Activated CD4-positive, alpha-beta T cell treated with anti-CD3 and anti-CD28 coated beads, Interleukin-2, Interleukin-6, amounts not matched to agents 100 ng/mL and 50 ng/mL, durations not matched to agents 16 hours and 8 hours (primary cell): ENCODE data around the gene ZNF516.

ENCODE experiments used
- DNase-seq: peaks from one replicate; pipeline ENCODE4 v3.0.0-alpha.2; 2020

The ZNF516 gene

DNA sequence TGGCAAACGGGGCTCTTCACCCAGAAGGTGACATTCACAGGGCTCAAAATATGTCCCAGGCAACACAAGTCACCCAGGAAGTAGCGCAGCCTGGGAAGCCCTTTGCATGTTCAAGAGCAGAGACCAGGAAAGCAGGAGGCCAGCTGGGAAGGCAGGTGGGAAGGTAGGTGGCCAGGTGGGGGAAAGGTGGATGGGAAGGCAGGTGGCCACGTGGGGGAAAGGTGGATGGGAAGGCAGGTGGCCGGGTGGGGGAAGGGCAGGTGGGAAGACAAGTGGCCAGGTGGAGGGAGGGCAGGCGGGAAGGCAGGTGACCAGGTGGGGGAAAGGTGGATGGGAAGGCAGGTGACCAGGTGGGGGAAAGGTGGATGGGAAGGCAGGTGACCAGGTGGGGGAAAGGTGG is 102.7 kb downstream of the ZNF516 start:
- no peak for DNase-seq

DNA sequence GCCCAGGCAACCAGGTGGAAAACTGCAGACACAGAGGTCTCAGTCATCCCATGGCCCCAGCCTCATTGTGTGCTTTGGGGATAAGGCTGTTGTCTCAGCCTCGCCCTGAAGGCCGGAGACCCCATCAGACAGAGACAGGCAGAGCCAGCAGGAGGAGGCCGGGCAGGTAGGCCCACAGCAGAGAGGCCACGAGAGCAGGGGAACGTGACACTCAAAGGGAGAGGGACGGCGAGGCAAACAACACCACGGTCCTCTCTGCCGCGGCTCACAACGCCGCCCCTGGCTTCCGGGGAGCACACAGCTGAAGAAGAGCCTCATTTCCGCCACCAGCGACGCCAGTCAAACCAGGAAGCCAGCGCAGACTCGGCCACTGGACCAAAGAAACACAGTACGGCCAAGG is 103.3 kb downstream of the ZNF516 start:
- no peak for DNase-seq

DNA sequence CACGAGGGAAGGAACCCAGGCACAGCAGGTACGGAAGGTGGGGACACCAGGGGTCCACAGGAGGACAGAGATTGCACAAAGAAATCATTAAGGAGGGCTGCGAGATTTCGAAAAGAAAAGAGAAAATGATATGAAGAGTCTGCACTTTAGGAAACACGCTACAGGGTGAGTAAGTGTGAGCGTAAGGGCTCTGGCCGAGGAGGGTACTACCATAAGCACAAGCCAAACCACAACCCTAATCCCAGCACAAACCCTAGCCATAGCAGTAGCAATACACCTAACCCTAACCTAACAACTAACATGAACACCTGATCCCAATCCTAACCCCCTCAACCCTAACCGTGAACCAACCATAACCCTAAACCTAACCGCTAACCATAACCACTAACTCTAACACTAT is 104.0 kb downstream of the ZNF516 start:
- no peak for DNase-seq

DNA sequence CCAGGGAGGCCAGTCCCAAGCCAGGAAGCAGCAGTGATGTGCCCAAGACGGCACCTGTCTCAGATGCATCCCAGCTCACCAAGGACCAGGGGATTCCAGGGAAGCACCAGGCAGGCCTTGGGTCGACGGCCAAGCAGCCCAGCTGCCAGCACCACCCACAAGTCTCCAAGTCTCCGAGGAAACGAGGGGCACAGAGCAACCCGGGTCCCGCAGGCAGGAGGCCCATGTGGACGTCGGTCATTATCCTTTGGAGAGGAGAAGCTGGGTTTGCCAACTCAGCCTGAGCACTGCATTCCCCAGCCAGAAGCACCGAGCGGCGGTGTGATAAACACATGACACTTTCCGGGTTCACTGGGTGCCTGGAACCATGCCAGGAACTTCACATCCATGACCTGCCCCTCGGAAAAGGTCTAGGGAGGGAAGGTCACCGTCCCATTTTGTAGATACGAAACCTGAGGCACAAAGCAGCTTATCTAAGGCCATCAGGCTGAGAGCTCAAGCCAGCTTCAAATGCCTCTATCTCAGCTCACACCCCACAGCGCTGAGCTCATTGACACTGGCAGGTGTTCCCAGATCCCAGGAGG is 104.5 kb downstream of the ZNF516 start:
- DNase-seq, result no peak

DNA sequence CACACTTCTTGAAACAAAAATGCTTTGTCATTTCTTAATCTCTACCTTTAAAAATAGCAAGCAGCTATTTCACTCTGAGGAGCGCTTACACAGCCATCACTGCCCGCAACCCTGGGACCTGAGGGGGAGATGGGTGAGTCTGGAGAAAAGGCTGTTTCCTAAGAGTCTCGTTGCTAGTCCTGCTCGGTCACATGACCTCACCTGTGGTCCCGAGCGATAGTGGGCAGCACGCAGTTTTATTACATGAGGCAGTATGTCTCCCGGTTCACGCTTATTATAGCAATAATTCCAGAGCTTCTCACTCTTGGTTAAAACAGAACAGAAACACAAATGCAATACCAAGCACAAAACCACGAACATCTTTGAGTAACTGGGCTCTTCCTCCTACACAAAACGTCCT is 105.3 kb downstream of the ZNF516 start:
- no peak for DNase-seq

DNA sequence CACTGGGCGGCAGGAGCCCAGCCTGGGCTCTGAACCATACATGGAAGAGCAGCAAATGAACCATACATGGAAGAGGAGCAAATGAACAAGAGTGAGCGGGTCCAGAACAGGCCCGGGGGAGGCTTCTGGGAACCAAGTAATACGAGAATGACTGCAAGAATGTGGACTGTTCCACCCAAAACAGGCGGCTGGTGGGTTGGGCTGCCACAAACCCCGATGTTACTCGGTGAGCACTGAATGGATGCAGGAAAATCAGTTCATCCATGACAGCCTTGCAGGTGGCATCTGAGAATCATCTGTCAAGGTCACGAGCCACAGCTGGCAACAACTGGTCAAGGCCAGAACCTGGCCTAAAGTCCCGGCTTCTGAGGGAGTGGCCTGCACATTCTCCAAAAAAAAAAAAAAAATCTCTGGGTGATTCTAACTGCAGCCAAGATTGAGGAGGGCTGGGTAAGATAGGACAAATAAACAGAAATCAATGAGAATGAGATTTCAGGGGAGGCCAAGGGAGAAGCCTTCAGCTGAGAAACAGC is 106.1 kb downstream of the ZNF516 start:
- no peak for DNase-seq

DNA sequence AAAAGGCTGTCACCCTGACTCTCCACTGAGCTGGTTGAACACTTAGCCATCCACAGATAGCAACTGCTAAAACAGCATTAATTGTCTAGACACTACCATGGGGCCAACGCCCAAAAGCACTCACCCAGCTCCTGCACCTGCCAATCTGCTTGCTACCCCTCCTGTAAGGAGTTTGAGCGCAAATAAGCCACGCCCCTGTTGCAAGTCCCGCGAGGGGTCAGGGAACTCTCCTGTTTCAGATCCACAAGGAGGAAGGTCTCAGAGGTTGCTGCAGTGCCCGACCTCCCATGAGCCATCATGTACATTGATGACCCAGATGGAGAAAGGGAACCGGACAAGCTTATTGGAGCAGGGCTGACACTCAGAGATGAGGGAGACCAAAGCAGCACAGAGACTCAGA is 106.8 kb downstream of the ZNF516 start:
- DNase-seq, result no peak

DNA sequence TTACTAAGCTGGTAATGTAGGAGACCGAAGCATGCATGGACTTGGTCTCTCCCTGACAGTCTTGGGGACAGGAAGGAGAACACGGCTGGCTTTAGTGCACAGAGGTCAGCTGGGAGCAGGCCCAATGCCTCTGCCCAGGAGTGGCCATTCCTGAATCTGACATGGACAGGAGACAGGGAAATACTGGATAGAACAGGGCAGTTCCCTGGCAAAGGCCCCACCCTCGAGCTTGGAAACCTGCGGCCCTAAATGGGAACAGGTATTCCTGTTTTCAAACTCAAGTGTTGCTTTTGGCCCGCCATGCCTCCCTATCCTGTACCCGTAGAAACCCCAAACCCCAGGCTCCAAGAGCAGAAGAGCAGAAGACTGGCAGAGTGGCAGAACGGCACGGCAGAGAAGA is 107.4 kb downstream of the ZNF516 start:
- no peak for DNase-seq

DNA sequence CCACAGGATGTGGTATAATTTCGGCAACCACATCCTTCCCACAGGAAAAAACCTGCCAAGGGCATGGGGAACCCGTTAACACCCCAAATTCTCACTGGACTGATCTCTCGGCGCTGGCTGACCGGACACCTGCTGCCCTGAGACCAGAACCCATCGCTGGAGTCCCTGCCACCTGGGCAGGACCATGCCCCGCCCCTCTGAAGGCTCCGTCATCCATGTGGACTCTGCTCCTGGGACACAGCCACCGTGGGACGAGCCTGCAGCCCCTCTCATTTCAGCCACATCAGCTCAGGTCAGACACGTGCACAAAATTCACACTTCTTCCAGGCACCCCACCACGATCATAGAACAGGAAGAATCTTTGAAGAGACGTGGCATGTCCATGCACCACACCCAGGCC is 108.2 kb downstream of the ZNF516 start:
- no peak for DNase-seq

DNA sequence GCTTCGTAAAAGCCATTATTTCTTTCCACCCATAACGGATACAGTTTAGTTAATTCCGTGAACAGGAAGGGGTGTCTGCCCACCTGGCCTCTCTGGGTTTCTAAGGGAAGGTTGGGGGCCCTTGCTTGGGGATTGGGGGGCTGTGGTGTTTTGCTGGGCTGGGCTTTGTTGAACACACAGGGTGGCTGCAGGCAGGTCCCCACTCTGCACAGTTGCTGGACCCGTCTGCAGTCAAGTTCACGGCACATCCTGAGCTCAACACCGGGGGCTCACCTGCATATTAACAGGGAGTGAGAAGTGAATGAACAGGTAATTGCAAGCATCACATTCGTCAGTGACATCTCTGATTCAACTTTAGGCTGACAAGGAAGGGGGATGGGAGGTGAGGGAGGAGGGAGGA is 109.0 kb downstream of the ZNF516 start:
- no peak for DNase-seq

DNA sequence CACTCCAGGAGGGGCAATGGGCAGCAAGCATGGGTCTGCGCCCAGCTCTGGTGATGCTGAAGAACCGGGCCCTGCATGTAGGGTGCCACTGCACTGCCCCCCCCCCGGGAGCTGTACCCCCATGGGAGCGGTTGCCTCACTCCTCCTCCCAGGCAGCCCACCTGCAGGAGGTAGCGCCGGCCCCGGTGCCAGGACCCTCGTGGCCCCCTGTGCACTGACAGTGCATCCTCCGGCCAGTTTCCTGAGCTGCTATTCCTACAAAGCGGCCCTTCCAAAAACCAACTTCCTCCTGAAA is 109.4 kb downstream of the ZNF516 start:
- DNase-seq, result no peak

DNA sequence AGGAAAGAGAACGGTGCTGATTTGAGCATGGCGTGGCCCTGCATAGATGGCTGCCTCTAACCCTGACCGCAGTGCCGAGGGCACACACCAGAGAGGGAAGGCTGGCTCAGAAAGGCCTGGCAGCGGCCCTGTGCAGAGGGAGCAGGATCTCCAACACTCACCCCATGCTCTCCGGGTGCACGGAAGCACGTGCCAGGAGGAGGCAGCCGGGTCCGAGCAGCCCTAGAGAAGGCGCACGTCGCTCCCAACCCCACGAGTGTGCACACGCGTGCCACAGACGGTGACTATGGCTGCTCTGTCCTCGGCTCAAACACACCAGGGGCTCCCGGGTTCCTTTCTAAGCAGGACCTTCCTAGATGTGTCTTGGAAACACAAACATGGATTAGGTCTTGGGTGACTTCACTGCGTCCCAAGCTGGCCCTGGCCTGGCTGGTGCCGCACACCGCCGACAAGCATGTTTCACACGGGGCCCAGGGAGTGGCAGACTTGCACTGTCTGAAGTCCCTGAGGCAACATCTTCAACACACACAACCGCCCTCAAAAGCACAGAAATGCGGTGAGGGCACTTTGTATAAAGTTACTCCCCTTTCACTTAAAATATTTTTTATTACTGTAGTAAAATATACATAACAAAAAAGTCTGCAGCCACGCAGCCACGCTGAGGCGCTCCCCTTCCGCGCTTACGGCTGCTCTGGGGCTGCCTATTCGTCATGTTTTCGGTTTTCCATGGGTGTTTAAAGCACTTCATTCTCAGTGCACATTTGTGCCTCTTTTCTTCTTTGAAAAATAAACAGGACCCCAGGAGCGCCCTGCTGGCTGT is 110.0 kb downstream of the ZNF516 start:
- no peak for DNase-seq

DNA sequence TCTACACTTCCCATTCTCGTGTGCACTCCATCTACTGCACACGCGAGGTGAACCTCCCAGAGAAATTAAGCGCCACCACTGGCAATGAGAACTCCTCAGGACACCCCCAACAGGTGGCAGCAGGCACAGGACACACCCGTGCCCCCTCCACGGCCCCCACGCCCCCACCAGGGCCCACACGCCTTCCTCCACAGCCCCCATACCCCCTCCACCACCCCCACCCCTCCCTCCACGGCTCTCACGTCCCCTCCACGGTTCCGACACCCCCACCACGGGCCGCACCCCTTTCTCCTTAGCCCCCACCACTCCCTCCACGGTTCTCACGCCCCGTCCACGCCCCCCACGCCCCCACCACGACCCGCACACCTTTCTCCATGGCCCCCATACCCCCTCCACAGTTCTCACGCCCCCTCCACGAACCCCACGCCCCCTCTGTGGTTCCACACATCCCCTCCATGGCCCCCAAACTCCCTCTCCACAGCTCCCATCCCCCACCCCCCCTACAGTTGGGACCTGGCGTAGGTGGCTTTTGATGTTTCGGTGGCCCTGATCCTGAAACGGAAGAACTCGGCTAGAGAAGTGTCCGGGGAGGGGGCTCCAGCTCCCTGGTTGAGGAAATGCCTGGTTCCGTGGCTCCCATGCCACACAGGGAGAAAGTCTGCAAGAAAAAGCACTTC is 110.8 kb downstream of the ZNF516 start:
- no peak for DNase-seq

DNA sequence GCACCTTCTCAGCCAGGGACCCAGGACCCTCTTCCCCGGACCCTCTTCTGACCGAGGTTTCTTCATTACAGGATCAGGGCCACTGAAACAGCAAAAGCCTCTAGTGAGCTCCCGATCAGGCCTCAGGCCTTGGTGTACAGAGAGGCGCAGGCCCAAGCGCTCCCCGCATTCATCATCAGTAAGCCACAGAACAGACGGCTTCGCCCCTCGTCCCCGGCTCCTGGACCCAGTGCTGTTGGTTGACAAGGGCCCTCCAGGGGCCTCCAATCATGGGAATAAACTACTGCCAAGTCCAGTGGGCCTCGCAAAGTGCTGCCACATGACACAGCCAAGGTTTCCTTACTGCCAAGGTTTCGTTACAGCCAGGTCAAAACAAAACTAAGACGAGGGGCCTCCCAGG is 111.4 kb downstream of the ZNF516 start:
- no peak for DNase-seq

DNA sequence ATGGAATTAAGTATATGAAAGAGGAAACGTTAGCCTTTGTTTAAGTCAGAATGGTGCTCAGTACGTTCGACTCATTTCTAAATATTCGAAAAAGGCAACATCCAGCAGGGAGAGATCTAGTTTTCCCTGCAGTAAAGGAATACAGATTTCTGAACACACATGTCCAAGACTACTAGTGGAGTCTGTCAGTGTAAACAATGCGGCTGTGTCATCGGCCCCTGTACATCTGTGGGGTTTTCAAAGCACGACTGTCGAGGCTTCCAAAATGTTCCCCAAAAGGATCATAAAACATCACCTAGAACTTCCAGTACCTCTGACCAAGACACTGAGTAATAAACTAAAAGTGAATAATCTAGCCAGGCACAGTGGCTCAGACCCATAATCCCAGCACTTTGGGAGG is 112.8 kb downstream of the ZNF516 start:
- DNase-seq, result no peak

DNA sequence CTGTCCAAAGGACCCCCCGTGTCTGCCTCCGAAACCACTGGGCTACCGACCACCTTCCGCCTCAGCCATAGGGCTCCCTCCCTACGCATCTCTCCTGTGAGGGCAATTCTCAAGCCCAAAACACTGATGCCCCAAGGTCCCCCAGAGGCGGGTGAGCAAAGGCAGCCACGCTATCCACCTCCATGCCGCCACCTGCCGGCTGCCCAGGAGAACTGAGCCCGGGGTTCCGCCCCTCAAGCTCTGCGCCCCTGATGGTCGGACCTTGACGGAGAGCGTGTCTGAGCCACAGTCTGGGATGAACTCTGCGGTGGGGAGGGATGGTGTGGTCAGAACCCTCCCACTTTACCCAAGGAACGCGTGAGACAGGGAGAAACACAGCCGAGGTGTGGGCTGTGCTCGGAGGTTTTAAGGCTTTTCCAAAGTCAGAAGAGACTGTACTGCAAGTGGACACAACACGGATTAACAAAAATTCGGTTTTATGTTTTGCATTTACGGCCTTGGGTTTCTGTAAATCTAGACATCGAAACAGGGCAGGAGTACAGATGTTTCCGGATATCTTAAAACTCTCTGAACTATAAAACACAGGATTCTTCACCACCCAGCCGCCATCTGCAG is 114.1 kb downstream of the ZNF516 start:
- peak; percentile 20 for DNase-seq

DNA sequence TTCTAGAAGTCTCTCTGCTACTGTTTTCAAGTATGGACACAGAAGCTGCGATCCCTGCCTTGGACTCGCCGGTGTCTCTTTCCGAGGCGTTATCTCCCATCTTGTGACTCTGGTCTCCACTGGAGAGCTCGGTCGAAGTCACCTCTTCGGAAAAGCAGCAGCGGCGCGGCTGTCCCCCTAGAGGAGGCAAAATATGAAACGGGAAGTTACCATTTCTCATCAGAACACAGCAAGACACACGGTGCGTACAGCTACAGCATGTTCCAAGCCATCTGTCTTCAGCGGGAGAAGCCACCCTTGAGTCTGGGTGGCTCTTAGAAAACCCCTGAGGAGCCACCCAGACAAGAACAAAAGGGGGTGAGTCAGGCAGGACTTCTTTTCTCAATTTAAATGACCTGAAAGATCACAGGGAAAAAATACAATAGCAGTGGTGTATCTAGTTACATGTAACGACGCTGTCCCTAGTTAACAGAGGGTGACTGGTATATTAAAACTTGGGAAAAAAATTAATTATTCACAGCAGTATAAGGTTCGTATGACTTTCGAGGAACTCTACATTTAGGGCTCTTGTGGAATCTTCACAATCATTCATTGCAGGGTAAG is 114.8 kb downstream of the ZNF516 start:
- DNase-seq, result no peak

DNA sequence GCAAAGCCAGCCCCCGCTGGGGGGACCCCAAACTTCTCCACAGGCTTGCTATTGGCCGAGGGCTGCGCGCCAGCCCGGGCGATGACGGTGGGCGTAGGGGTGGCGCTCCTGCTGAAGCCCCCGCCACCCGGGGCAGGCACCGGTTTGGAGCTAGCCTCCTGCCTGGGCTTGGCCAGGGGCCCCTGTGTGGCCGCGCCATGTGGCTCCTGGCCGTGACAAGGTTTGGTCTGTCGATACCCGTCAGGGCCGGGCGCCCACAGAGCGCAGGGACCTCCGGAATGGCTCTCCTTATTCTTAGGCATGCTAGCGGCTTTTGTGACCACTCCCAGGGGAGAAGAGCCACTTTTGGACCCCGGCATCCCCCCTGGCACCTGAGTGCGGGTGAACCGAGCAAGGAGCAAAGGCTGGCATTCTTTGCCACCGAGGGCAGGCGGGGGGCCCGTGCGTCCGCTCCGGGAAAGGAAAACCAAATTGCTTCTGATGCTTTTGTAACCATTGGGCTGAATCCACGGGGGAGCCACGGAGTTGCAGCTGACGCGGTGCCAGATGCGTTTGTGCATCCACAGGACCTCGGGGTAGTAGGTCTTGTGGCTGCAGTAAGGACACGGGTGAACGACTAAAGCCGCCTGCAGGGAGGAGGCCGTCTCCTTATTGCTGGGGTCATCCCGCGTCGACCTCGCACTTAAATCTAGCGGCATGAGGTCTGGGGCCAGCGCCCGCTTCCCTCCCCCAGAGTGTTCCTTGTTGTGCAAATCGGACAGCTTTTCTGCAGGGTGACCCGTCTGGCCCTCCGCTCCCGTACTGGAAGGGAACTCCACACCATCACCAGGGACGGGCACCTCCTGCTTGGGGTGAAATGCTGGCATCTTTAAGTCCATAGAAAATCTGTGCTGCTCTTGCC is 115.6 kb downstream of the ZNF516 start:
- DNase-seq, result no peak

DNA sequence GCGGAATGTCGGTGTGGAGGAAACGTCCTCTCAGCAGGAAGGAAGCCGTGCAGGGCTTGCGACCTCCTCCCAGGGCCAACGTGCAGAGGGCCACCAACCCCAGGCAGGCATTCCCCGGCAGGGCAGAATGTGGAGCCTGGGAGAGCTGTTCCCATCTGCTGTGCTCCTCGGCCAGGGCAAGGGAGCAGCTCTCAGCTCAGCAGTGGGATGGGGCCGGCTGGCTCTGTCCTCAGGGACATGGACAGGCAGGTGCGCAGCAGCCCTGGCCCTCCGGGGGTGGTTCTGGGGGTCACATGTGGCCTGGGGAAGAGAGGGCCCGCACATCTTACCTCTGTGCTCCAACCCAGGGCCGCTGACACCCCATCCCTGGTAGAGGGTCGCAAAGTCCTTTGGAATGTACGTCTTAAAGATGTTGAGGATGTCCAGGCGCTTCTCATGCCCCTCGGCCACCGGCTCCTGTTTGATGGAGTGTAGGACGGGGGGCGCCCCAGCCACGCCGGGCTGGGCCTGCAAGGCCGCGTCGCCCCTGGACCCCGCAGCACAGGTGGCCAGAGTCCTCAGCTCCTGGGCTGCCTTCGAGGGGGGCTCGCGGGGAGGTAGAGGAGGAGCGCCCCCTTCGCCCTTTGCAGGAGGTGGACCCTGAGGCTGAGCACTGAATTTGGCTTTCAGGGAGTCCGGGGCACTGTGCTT is 116.4 kb downstream of the ZNF516 start:
- no peak for DNase-seq

DNA sequence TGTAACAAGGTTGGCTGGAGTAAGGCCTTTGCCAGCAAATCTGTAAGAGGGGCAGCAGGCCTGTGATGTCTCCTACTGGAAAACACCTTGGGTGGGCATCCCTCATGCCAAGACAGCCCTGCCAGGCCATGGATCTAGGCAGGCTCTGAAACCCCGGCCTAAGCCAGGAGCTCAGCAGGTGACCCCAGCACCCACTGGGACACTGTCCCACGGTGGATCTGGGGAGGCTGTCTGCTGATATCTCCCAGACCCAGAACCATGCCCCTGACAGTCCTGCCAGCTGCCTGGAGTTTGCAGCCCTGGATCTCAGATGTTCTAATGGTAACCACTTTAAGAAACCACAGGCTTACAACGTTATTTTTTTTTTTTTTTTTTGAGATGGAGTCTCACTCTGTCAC is 117.7 kb downstream of the ZNF516 start:
- DNase-seq, result no peak

DNA sequence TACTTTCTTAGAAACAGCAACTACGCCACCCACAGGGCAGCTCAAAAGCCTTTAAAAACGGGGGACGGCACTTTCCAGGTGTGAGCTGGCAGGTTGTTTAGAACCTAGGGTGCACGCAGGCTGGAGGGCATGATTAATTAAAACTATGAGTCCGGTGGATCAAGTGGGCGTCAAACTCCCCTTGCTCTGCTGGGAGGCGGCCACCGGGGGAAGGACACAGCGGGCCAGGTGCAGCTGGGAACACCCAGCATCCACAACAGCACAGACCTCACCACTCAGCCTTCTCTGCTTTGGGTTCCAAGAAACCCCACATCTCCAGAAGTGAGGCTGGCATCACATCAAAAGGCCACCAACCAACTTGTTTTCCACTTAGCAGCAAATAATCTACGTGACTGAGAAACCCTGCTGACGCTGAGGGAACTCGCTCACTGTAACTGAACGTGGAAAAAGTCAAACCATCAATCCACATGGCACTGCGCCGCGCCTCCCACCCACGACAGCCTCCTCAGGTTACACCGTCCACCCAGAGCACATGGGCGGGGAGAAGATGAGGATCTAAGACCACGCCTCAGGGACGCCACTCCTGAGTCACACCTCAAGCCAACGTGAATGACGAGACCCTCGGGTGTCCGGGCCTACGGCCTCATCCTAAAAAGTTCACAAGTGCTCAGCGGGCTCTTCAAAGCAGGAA is 118.2 kb downstream of the ZNF516 start:
- peak; percentile 36 for DNase-seq
